Body of pancreas (tissue), 4 donors: ENCODE measurements around the gene MEIOSIN.

Source experiments
- CTCF ChIP-seq, 7 experiments: fragments of 450-650 bp in 4 of 7; fragments of 200-600 bp in 3 of 7; sonication (generic) in 3 of 7; IDR thresholded peaks; one replicate each; pipeline ENCODE4 v1.5.1; 2016 to 2019; ENCODE audit warnings: antibody characterized with exemption in 7 of 7
- POLR2A ChIP-seq, 3 donors: fragments of 450-650 bp; IDR thresholded peaks; one replicate each; pipeline ENCODE4 v1.6.1; 2016; ENCODE audit warnings: antibody characterized with exemption in 3 of 3, mild to moderate bottlenecking in 2 of 3

DNA sequence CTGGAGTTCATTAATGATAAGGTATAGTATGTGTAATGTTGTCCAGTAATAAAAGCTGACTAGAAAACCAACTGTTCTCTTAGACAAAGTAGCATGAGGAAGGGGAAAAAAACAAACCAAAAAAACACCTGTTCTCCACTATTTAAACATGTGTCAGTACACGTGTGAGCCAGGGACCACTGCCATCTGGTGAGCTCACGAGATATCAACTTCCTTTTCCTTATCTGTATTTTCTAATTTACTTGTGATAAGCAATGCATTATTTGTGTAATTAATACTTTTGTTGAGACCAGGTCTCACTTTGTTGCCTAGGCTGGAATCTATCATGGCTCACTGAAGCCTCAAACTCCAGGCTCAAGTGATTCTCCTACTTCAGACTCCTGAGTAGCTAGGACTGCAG, 40.1 kb downstream of the MEIOSIN start:
- TF ChIP-seq POLR2A (IDR thresholded peaks at IDR 0.05) (peak in 1 of 3 donors; percentile 25), CTCF (IDR thresholded peaks at IDR 0.05) (no peak)
